Measurements from ENCODE around the gene UNC119.

The UNC119 gene

GRCh38 chr17:28519236-28519635 is 33.2 kb downstream of the UNC119 start:
- no peak for DNase-seq

DNA sequence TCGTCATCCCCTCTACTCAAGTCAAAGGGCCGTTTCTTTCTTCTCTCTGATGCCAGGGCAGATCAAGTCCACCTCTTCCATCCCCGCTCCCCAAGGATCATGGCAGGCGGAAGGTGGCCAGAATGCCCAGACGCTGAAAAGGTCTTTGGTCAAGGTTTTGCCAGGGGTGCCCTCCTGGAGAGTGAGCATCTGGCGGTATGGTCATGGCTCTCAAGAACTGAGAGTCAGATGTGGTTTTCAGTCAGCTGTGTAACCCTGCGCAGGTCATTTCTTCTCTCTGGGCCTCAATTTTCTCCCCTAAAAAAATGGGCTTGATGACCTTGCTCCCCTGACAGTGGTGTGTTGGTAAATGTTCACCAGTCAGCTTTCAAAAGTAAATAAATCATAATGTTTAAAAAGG is 33.8 kb downstream of the UNC119 start:
- no peak for DNase-seq

- DNase-seq = no peak
These were observed 34.3 kb downstream of the UNC119 start for GRCh38 chr17:28518132-28518531.

- no peak for DNase-seq
These were observed 36.9 kb downstream of the UNC119 start for GRCh38 chr17:28515518-28515917.

GRCh38 chr17:28514561-28515002 is 37.8 kb downstream of the UNC119 start:
- DNase-seq = no peak

- no peak for DNase-seq
These were observed 38.9 kb downstream of the UNC119 start for GRCh38 chr17:28513476-28513875.

- no peak for DNase-seq
These were observed 40.5 kb downstream of the UNC119 start for GRCh38 chr17:28511858-28512461.

DNA sequence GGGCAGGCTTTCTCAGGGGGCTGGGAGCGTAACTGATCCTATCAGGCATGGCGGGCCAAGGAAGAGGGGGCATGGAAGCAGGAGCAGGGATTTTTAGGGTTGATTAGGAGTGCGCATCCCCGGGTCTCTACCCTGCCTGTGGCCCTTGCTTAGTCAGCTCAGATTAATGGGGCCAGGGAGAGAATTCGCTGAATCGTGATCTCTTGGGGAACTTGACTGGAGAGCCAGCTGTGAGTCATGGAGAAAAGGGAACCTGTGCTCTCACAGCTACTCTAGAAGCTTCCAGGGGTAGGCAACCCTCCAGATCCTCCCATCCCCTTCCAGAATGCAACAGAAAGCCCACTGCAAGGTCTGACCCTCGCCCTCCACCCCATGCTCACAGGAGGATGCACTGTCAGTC is 42.6 kb downstream of the UNC119 start:
- no peak for DNase-seq

DNA sequence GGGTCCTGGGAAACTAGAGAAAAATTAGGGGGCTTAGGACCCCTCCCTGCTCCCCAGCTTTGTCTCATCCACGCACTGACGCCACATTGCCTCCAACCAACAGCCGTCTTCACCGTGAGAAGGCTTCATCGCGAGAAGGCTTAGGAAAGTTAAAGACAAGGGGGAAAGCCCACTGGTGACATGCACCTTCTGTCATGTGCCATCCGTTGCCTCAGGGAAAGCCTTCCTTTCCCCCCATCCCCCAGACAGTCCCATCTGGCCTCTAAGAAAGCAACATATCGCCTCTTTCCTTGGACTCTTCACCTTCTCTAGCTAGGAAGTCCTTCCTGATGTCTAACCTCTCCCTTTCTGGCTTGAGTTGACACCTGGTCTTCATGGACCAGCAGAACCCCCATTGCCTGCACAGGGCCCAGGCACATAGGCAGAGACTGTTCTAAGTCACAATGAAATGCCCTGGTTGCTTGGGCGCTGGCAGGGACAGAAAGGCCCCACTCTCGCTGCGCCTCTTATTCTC is 44.2 kb downstream of the UNC119 start:
- no peak for DNase-seq

GRCh38 chr17:28507567-28508203 is 44.7 kb downstream of the UNC119 start:
- DNase-seq = no peak

DNA sequence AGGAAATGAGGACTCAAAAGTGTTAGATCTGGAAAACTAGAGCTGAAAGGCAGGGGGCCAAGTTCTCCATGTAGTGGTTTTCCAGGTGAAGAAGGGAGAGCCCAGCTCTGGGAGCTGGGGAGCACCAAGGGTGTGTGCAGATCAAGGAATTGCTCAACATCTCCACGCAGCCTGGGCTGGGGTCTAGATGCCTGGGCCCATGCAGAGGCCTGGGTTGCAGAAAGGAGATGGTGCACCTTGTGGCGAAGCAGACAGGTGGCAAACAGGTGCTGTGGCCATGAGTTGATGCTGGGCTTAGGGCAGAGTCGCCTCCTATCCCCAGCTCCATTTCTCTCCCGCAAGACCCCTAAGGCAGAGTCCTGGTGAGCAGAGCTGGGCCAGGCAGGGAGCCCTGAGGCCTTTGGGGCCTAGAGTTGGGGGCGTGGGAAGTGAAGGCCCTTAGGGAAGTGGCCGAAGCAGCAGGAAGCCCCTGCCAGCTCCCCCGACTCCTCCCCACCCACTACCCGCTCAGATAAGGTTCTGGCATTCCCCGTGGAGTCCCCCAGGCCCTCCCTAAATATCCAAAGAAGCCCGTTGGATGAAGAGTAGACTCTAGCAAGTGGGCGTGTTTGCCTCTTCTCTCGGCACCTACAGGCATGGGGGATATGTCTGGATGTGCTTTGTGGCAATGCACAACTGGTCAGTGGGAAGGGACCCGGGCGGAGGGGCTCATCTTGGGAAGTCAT is 45.5 kb downstream of the UNC119 start:
- no peak for DNase-seq

DNA sequence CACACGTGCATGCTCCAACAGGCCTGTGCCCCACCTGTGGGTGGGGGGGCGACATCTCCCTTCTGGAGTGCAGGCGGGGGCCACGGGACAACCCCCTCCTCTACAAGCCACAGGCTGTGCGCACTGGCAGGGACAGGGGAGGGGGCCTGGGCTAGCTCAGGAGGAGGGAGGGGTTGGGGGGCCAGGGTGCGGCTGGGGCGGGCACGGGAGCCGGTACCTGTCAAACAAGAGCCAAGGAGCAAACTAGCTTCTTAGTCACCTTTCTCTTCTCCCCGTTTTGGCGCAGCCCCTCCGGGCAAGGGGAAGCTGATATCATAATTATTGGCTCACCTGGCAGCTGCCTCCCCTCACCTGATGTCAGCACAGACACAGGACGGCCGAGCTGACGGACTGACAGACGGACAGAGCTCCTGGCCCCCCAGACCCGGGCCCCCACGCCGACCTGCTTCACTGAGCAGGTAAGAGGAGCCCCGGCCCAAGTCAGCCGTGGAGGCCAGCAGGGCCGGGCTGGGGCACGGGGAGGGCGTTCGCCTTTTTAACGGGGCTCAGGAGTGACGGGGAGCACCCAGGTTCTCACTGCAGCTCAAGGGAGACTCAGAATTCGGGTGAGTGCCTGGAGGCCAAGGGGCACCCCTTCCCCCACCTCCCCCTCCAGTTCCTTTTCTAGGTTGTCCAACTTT is 46.3 kb downstream of the UNC119 start, which contains the start of gene FOXN1:
FOXN1 (plus strand) TSS at position 363 of the 680 bp plus-strand sequence. CDS start 17,622 bp downstream, outside the sequence.
- DNase-seq = no peak

DNA sequence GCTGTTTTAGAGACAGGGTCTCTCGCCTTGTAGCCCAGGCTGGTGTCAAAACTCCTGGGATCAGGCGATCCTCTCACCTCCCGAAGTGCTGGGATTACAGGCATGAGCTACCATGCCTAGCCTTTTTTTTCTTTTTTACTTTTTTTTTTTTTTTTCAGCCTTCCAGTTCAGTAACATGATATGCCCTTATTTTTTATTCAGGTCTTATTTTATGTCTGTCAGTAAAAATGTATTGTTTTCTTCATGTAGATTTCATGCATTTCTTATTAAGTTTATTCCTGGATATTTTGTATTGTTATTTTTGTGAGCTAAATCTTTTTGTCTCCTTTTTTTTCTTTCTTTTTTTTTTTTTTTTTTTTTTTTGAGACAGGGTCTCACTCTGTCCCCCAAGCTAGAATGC is 49.0 kb downstream of the UNC119 start:
- DNase-seq = no peak

GRCh38 chr17:28501421-28502284 is 50.8 kb downstream of the UNC119 start:
- no peak for DNase-seq

DNA sequence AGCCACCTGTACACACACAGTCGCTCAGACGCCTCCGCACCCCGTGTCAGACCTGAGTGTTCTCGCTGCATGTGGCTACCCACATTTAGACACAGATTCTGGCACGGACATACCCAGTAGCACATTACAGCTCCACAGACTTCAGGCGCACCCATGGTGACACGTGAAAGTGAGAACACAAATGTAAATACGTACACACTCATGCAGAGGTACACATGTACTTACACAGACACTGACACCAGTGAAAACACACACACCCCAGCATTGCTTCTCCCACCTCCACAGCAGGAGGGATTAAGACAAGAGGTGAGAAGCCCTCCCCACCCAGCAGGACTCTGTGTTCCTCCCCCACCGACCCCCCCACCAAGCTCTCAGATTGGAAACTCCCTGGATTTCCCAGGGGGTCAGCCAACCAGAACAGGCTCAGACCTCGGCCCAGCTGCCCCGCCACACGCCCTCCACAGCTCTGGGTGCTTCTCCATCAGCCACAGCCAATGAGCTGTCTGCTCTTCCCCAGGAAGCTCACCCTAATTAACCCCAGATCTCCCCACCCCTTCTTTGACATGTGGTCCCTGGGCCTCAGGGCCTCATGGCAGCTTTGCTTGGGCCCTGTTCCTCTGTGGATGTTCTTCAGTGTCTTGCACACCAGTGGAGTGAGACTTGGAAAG is 51.6 kb downstream of the UNC119 start:
- DNase-seq = no peak

- DNase-seq = no peak
These were observed 52.6 kb downstream of the UNC119 start for GRCh38 chr17:28499684-28500357.

DNA sequence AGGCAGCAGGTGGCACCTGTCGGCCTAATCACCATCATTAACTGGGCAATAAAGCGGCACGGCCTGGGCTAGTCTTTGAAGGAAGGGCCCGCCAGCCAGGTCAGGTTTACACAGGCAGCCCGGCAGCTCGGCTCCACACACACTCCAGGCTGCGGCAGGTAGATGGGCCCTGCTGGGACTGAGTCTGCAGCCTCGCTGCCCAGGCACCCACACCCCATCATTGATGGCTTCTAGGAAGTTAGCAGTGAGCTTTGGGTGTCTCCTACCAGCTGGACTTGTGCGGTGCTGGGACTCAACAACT is 53.1 kb downstream of the UNC119 start:
- DNase-seq = no peak

- no peak for DNase-seq
These were observed 53.6 kb downstream of the UNC119 start for GRCh38 chr17:28498652-28499363.

DNA sequence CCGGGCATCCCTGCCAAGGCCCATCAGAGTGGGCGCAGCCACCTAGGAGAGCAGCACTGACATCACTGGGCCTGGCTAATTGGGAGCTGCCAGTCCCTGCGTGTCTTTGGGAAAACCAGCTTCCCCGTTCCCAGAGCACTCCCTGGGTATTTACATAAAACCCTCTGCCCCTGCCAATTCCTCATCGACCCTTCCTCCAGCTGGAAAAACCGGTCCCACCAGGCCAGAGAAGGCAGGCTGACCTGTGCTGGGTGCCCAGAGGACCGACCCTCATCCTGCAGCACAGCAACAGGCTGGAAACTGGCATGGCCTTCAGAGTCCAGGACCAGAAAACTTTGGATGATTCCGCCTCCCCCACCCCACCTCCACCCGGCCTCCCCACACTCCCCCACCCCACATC is 54.5 kb downstream of the UNC119 start:
- no peak for DNase-seq

Measured in right hindlimb (tissue), 1 donor.